Prostate gland (tissue), 2 donors: ENCODE measurements around the gene MYLK2. TPM values are rescaled to one million over a fixed set of nuclear protein-coding genes. Genes with fewer than 3 reads are reported as not detected.

Source experiments
- DNase-seq: peaks from one replicate; pipeline ENCODE4 v3.0.0-alpha.2; 2019; ENCODE audit warnings: low spot score
- H3K27ac ChIP-seq, 2 donors: fragments of 200-600 bp; sonication (generic); 2 replicates each; pipeline ENCODE4 v1.5.1; 2017 to 2019
- H3K27me3 ChIP-seq: fragments of 200-600 bp; sonication (generic); replicated peaks from 2 replicates; pipeline ENCODE4 v1.5.1; 2019; ENCODE audit not compliant: insufficient read depth
- H3K36me3 ChIP-seq, 2 donors: fragments of 200-600 bp; sonication (generic); 1 replicate in 1 of 2; 2 replicates in 1 of 2; pipeline versions ENCODE4 v1.5.1 to v1.8.1; 2017 to 2019
- H3K4me1 ChIP-seq: fragments of 200-600 bp; sonication (generic); replicated peaks from 2 replicates; pipeline ENCODE4 v1.5.1; 2019
- H3K4me3 ChIP-seq, 2 donors: fragments of 200-600 bp; sonication (generic); 2 replicates each; pipeline ENCODE4 v1.5.1; 2017 to 2019
- H3K9me3 ChIP-seq: fragments of 200-600 bp; sonication (generic); 2 replicates; pipeline ENCODE4 v1.5.1; 2017
- CTCF ChIP-seq, 4 experiments: fragments of 200-600 bp in 2 of 4; fragments of 450-650 bp in 2 of 4; sonication (generic) in 2 of 4; IDR thresholded peaks; 1 replicate in 3 of 4; 2 replicates in 1 of 4; pipeline ENCODE4 v1.5.1; 2016 to 2019; ENCODE audit warnings: antibody characterized with exemption in 4 of 4, mild to moderate bottlenecking in 2 of 4, moderate library complexity in 2 of 4
- POLR2A ChIP-seq: fragments of 450-650 bp; IDR thresholded peaks from one replicate; pipeline ENCODE4 v1.6.1; 2016; ENCODE audit warnings: antibody characterized with exemption, mild to moderate bottlenecking
- POLR2AphosphoS5 ChIP-seq: sonication (generic); formaldehyde crosslinking; IDR thresholded peaks from one replicate; pipeline ENCODE4 v1.6.1; 2017; ENCODE audit warnings: antibody characterized with exemption
- WGBS: methylation state at CpG from one replicate; pipeline ENCODE4 v1.1.5; 2018; 5-methylcytosine and 5-hydroxymethylcytosine counted together
- intact Hi-C: fragments of 100-400 bp; cut with DNase I; formaldehyde crosslinking; loops from one replicate; pipeline ENCODE4 v1.14.2; 2022
- total RNA-seq, 2 donors: library from RNA; depleted of rRNA; stranded (reverse); fragments of >200 nt; gene quantifications; one replicate each; pipeline ENCODE4 v1.1.0, GENCODE V29; 2016

The MYLK2 gene
- total RNA-seq, 2 donors from 2014 or later = 0.27 to 0.91 TPM

DNA sequence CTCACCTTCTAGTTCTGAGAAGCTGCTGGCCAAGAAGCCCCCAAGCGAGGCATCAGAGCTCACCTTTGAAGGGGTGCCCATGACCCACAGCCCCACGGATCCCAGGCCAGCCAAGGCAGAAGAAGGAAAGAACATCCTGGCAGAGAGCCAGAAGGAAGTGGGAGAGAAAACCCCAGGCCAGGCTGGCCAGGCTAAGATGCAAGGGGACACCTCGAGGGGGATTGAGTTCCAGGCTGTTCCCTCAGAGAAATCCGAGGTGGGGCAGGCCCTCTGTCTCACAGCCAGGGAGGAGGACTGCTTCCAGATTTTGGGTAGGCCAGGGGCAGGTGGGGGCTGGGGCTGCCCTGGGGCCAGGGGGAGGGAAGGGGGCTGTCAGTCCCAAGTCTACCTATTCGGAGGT lies 2.3 kb downstream of the MYLK2 start:
- intact Hi-C loops = loop anchor here (10.0 kb wide), 1 partner anchor 133 kb away; the partner anchor contains the start of gene PDRG1
- 57% methylated on average over 5 of the region's 5 CpGs for WGBS

GRCh38 chr20:31822421-31823330 lies 3.5 kb downstream of the MYLK2 start:
- H3K27me3 ChIP-seq = no peaks in the 10 kb centered on the region
- no peak overlapping the region for H3K27ac ChIP-seq
- WGBS = 4% methylated on average over 23 of the region's 29 CpGs
- intact Hi-C loops = loop anchor here (2.0 to 10.0 kb wide), 2 partner anchors 132 to 208 kb away; partner anchors contain the start of gene PDRG1
- no peaks in the 10 kb centered on the region for H3K9me3 ChIP-seq
- H3K36me3 ChIP-seq = no peaks in the 10 kb centered on the region
- TF ChIP-seq CTCF (IDR thresholded peaks at IDR 0.05) (peak; percentile 93 to 98 (median 96)), POLR2A (no peak), POLR2AphosphoS5 (peak; percentile 34)
- no peaks in the 10 kb centered on the region for H3K4me1 ChIP-seq
- no peak overlapping the region for H3K4me3 ChIP-seq
- peak; percentile 56 for DNase-seq

More for the DNA sequence above, 2.3 kb downstream of the MYLK2 start:
- Histone ChIP-seq H3K4me1 (no peaks in the 10 kb centered on the region), H3K9me3 (no peaks in the 10 kb centered on the region), H3K27me3 (no peaks in the 10 kb centered on the region), H3K27ac (no peak overlapping the region), H3K4me3 (no peak overlapping the region), H3K36me3 (no peaks in the 10 kb centered on the region)
- TF ChIP-seq CTCF (IDR thresholded peaks at IDR 0.05) (no peak), POLR2A (no peak), POLR2AphosphoS5 (no peak)
- no peak for DNase-seq

- Histone ChIP-seq H3K4me3 (no peak overlapping the region), H3K9me3 (no peaks in the 10 kb centered on the region), H3K4me1 (no peaks in the 10 kb centered on the region), H3K27me3 (no peaks in the 10 kb centered on the region), H3K27ac (no peak overlapping the region), H3K36me3 (no peaks in the 10 kb centered on the region)
- TF ChIP-seq CTCF (IDR thresholded peaks at IDR 0.05) (no peak), POLR2A (no peak), POLR2AphosphoS5 (no peak)
- intact Hi-C loops = loop anchor here (2.0 to 10.0 kb wide), 2 partner anchors 131 to 207 kb away; partner anchors contain the start of gene PDRG1
- WGBS = 74% methylated on average over 14 of the region's 14 CpGs
- DNase-seq = no peak
Measured at GRCh38 chr20:31823360-31824124, 4.4 kb downstream of the MYLK2 start.

- DNase-seq = no peak
- Histone ChIP-seq H3K4me1 (no peaks in the 10 kb centered on the region), H3K9me3 (no peaks in the 10 kb centered on the region), H3K27ac (no peak overlapping the region), H3K27me3 (no peaks in the 10 kb centered on the region), H3K36me3 (no peaks in the 10 kb centered on the region), H3K4me3 (no peak overlapping the region)
- WGBS = 98% methylated on average over 4 of the region's 4 CpGs
- TF ChIP-seq POLR2A (no peak), CTCF (IDR thresholded peaks at IDR 0.05) (no peak), POLR2AphosphoS5 (no peak)
- intact Hi-C loops = loop anchor here (10.0 kb wide), 1 partner anchor 131 kb away; the partner anchor contains the start of gene PDRG1
Measured at GRCh38 chr20:31824125-31824485, 4.9 kb downstream of the MYLK2 start.
